Activated CD8-positive, alpha-beta memory T cell treated with anti-CD3 and anti-CD28 coated beads, Interleukin-2, amount 10 ng/mL, durations not matched to agents 7 days and 5 days (primary cell): ENCODE measurements around the gene FSTL4. TPM values are rescaled to one million over a fixed set of nuclear protein-coding genes. Genes with fewer than 3 reads are reported as not detected.

ENCODE experiments used
- microRNA-seq: library from miRNA; unstranded; fragments of <30 nt; microRNA quantifications from one replicate; pipeline ENCODE4 v1.2.0, GENCODE V29; 2022
- total RNA-seq, 2 experiments: library from RNA; stranded (reverse); gene quantifications; one replicate each; pipeline ENCODE4 v1.2.3, GENCODE V29; 2021

FSTL4 gene
- total RNA-seq, 2 experiments from 2014 or later: not detected

Small RNA genes lying within 50 kb of the gene (microRNA-seq; reads per million reads assigned to microRNA genes)
- gene MIR1289-2: not detected
